Suprapubic skin (tissue), 4 donors: ENCODE results near the gene AHNAK. TPM values are rescaled to one million over a fixed set of nuclear protein-coding genes. Genes with fewer than 3 reads are reported as not detected.

Experiments used
- DNase-seq, 2 donors: peaks; one replicate each; pipeline ENCODE4 v3.0.0-alpha.2; 2019; ENCODE audit warnings: low spot score in 2 of 2
- H3K27ac ChIP-seq: fragments of 200-600 bp; sonication (generic); one replicate; pipeline ENCODE4 v1.5.1; 2019
- H3K27me3 ChIP-seq: fragments of 200-600 bp; sonication (generic); one replicate; pipeline ENCODE4 v1.5.1; 2019
- H3K36me3 ChIP-seq: fragments of 200-600 bp; sonication (generic); one replicate; pipeline ENCODE4 v1.5.1; 2019
- H3K4me1 ChIP-seq: fragments of 200-600 bp; sonication (generic); one replicate; pipeline ENCODE4 v1.5.1; 2019
- H3K4me3 ChIP-seq: fragments of 200-600 bp; sonication (generic); one replicate; pipeline ENCODE4 v1.5.1; 2019; ENCODE audit warnings: mild to moderate bottlenecking
- H3K9me3 ChIP-seq: fragments of 200-600 bp; sonication (generic); one replicate; pipeline ENCODE4 v1.5.1; 2019
- EP300 ChIP-seq: sonication (generic); formaldehyde crosslinking; IDR thresholded peaks from one replicate; pipeline ENCODE4 v1.6.1; 2017; ENCODE audit warnings: antibody characterized with exemption
- POLR2A ChIP-seq, 2 donors: fragments of 450-650 bp; IDR thresholded peaks; one replicate each; pipeline ENCODE4 v1.6.1; 2017; ENCODE audit warnings: antibody characterized with exemption in 2 of 2, mild to moderate bottlenecking in 2 of 2, moderate library complexity in 2 of 2
- POLR2AphosphoS5 ChIP-seq, 3 donors: sonication (generic); formaldehyde crosslinking; IDR thresholded peaks; one replicate each; pipeline ENCODE4 v1.6.1; 2017; ENCODE audit warnings: antibody characterized with exemption in 3 of 3
- whole genome bisulfite sequencing: methylation state at CpG from one replicate; pipeline ENCODE4 v1.1.5; 2018; 5-methylcytosine and 5-hydroxymethylcytosine counted together
- total RNA-seq, 4 donors: library from RNA; depleted of rRNA; stranded (reverse); fragments of >200 nt; gene quantifications; one replicate each; pipeline ENCODE4 v1.1.0, GENCODE V29; 2016
- TF ChIP-seq, protein P1 (sequence below), 2 donors: fragments of 200-600 bp in 1 of 2; fragments of 450-650 bp in 1 of 2; sonication (generic) in 1 of 2; IDR thresholded peaks; one replicate each; pipeline ENCODE4 v1.5.1; 2016 to 2019; ENCODE audit warnings: antibody characterized with exemption in 2 of 2, mild to moderate bottlenecking in 1 of 2, moderate library complexity in 1 of 2

AHNAK gene
- total RNA-seq, 4 donors from 2014 or later, result 1,174 to 1,475 (median 1,322) TPM

DNA sequence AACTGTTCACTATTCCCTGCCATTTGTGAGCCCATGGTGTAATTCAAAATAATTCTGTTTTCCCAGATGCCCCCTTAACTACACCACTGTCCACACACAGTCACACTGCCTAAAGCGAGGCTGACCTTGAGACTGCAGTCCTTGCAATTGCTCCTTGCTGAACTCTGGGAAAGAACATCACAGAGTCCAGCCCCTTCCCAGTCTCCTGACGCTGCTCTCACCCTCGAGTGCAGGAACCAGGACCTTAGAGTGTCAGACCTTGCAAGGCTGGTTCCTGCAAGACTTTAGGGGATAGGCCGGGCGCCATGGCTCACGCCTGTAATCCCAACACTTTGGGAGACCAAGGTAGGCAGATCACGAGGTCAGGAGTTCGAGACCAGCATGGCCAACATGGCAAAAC, 33.6 kb downstream of the AHNAK start:
- DNase-seq, result no peak
- Histone ChIP-seq H3K27ac (no peak overlapping the region), H3K36me3 (peaks cover 27% of the 10 kb centered on the region), H3K4me3 (no peak overlapping the region), H3K27me3 (no peaks in the 10 kb centered on the region), H3K4me1 (peaks cover 35% of the 10 kb centered on the region), H3K9me3 (no peaks in the 10 kb centered on the region)
- WGBS, result 75% methylated on average over 8 of the region's 8 CpGs
- TF ChIP-seq EP300 (no peak), POLR2A (IDR thresholded peaks at IDR 0.05) (no peak), POLR2AphosphoS5 (IDR thresholded peaks at IDR 0.05) (no peak)
- TF ChIP-seq, protein P1, sequence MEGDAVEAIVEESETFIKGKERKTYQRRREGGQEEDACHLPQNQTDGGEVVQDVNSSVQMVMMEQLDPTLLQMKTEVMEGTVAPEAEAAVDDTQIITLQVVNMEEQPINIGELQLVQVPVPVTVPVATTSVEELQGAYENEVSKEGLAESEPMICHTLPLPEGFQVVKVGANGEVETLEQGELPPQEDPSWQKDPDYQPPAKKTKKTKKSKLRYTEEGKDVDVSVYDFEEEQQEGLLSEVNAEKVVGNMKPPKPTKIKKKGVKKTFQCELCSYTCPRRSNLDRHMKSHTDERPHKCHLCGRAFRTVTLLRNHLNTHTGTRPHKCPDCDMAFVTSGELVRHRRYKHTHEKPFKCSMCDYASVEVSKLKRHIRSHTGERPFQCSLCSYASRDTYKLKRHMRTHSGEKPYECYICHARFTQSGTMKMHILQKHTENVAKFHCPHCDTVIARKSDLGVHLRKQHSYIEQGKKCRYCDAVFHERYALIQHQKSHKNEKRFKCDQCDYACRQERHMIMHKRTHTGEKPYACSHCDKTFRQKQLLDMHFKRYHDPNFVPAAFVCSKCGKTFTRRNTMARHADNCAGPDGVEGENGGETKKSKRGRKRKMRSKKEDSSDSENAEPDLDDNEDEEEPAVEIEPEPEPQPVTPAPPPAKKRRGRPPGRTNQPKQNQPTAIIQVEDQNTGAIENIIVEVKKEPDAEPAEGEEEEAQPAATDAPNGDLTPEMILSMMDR (IDR thresholded peaks at IDR 0.05), result no peak

DNA sequence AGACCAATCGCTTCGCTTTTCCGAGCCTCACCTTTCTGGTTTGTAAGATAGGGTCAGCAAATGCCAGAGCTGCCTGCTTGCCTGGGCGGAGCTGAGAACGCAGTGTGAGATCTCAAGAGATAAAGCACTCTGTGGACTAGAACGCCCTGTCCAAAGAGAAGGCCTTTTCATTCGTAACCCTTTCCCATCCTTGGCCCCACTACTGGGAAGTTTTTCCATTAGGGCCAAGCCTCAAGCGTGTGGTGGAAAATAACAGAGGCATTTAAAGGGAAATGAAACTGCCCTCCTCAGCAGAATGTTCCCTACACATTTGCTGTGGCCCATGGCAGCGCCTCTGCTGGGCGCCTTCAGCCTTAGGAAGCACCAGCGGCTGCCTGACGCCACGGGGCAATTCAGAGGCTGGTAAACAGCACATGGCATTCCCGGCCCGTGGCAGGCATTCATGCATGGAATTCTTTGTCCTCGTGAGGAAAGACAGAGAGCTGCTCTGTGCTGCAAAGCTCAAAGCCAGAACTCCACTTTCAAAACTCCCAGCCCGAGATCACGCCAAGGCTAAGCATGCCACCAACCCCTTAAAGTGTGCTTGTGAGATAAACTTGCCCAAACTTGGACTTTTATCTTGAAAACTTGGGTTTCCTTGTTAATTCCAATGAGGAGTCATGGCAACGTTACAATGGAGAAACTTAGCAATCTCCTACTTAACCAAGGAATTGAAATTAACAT, 38.1 kb downstream of the AHNAK start:
- Histone ChIP-seq H3K4me1 (peaks cover 66% of the 10 kb centered on the region), H3K27me3 (no peaks in the 10 kb centered on the region), H3K27ac (peak overlapping the region; percentile 73), H3K36me3 (no peaks in the 10 kb centered on the region), H3K9me3 (no peaks in the 10 kb centered on the region), H3K4me3 (peak overlapping the region; percentile 6)
- TF ChIP-seq EP300 (peak; percentile 48), POLR2A (IDR thresholded peaks at IDR 0.05) (no peak), POLR2AphosphoS5 (IDR thresholded peaks at IDR 0.05) (peak in 2 of 3 donors; percentile 56 to 70)
- TF ChIP-seq, protein P1 (IDR thresholded peaks at IDR 0.05), result peak; percentile 26 to 60
- 23% methylated on average over 9 of the region's 19 CpGs for WGBS
- peak; percentile 84 to 89 for DNase-seq

DNA sequence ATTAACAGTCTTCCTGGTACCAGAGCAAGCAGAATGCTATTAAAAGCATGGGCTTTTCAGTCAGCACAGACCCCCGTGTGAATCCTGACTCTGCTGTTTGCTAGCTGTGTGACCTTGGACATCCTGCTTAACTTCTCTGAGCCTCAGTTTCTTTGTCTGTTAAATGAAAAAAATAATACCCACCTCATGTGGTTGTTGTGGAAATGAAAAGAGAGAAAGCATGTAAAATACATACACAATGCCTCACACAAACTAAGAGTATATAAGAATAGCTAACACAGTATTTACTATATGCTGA, 39.5 kb downstream of the AHNAK start:
- Histone ChIP-seq H3K4me1 (peaks cover 80% of the 10 kb centered on the region), H3K27ac (peak overlapping the region; percentile 19), H3K27me3 (no peaks in the 10 kb centered on the region), H3K36me3 (no peaks in the 10 kb centered on the region), H3K4me3 (no peak overlapping the region), H3K9me3 (no peaks in the 10 kb centered on the region)
- 55% methylated on average over 1 of the region's 1 CpG for whole genome bisulfite sequencing
- TF ChIP-seq POLR2AphosphoS5 (IDR thresholded peaks at IDR 0.05), result no peak
- TF ChIP-seq, protein P1 (IDR thresholded peaks at IDR 0.05), result no peak
- no peak for TF ChIP-seq POLR2A (IDR thresholded peaks at IDR 0.05)
- no peak for TF ChIP-seq EP300
- no peak for DNase-seq

DNA sequence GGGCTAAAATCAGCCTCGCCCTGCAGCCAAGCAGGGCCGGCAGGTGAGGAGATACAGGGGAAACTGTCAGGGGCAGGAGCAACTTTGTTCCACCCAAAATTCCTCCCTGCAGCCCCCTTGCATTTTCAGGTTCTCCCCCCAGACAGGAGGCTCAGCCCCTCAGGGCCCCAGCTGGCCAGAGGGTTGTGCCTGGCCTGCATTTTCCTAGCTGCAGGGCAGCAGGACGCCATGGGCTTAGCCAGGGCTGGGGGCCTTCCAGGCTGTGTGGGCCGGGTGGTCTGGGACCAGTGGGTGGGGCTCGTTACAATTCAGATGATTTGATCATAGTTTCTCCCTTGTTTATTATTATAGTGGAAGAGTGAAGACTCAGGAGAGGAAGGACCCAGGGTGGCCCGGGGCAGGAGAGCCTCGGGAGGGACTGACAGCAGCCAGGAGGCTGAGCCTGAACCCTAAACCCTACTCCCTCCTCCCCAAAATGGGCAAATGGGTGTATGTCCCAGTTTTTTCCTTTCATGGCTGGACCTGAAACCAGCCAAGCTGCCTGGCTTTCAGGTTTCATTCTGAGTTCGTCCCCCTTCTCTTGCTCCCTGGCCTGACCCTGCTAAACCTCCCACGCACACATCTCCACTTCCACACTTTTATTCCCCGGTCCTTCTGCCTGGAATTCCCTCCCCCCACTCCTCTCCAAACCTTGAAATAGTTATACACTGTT, 40.0 kb downstream of the AHNAK start:
- Histone ChIP-seq H3K4me3 (no peak overlapping the region), H3K9me3 (no peaks in the 10 kb centered on the region), H3K27me3 (no peaks in the 10 kb centered on the region), H3K36me3 (no peaks in the 10 kb centered on the region), H3K4me1 (peaks cover 85% of the 10 kb centered on the region), H3K27ac (peak overlapping the region; percentile 19)
- 60% methylated on average over 10 of the region's 10 CpGs for WGBS
- no peak for TF ChIP-seq POLR2A (IDR thresholded peaks at IDR 0.05)
- TF ChIP-seq, protein P1 (IDR thresholded peaks at IDR 0.05), result no peak
- TF ChIP-seq POLR2AphosphoS5 (IDR thresholded peaks at IDR 0.05), result no peak
- TF ChIP-seq EP300, result no peak
- no peak for DNase-seq

DNA sequence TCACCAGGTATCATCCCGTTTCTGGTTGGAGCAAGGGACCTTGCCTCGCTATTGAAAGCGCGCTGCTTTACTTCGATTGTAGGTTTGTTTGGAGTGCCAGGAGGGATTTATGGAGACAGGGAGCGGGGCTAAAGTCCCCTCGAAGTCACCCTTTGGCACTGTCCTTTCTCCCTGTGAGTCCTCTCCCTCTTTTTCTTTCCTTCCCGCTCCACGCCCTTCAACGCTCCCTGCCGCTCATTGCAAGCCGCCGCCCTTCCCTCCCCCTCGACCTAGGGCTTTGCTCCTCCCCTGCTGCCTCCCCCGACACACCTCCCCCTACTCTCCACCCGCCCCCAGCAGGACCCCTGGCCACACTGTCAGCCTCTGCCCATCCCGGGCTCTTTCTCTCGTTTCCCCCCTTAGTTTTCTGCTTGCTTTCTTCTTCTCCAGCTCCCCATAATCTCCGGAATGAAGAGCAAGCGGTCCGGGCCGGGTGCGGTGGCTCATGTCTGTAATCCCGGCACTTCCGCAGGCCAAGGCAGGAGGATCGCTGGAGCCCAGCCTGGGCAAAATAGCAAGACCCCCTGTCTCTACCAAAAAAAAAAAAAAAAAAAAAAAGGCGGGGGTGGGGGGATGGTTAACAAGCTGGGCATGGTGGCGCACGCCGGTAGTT, 41.0 kb downstream of the AHNAK start:
- peak overlapping the region; percentile 39 for H3K27ac ChIP-seq
- H3K4me3 ChIP-seq, result peak overlapping the region; percentile 35
- no peaks in the 10 kb centered on the region for H3K9me3 ChIP-seq
- TF ChIP-seq EP300, result no peak
- no peak for TF ChIP-seq POLR2A (IDR thresholded peaks at IDR 0.05)
- no peak for TF ChIP-seq POLR2AphosphoS5 (IDR thresholded peaks at IDR 0.05)
- TF ChIP-seq, protein P1 (IDR thresholded peaks at IDR 0.05), result no peak
- WGBS, result 27% methylated on average over 30 of the region's 30 CpGs
- H3K27me3 ChIP-seq, result no peaks in the 10 kb centered on the region
- H3K4me1 ChIP-seq, result peaks cover 95% of the 10 kb centered on the region
- H3K36me3 ChIP-seq, result no peaks in the 10 kb centered on the region
- DNase-seq, result no peak
